Esophagus squamous epithelium (tissue), 4 donors: Measurements from ENCODE around the gene MAP1LC3B.

Experiments used
- POLR2A ChIP-seq, 4 donors: fragments of 450-650 bp; IDR thresholded peaks; one replicate each; pipeline ENCODE4 v1.6.1; 2017; ENCODE audit warnings: antibody characterized with exemption in 4 of 4, mild to moderate bottlenecking in 4 of 4, moderate library complexity in 3 of 4
- TF ChIP-seq, protein P1 (sequence below), 6 experiments: fragments of 450-650 bp in 4 of 6; fragments of 200-600 bp in 2 of 6; sonication (generic) in 2 of 6; IDR thresholded peaks; one replicate each; pipeline ENCODE4 v1.5.1; 2016 to 2019; ENCODE audit warnings: antibody characterized with exemption in 6 of 6, mild to moderate bottlenecking in 4 of 6, moderate library complexity in 4 of 6

GRCh38 chr16:87374313-87374712, 17.8 kb upstream of the MAP1LC3B start:
- TF ChIP-seq, protein P1, sequence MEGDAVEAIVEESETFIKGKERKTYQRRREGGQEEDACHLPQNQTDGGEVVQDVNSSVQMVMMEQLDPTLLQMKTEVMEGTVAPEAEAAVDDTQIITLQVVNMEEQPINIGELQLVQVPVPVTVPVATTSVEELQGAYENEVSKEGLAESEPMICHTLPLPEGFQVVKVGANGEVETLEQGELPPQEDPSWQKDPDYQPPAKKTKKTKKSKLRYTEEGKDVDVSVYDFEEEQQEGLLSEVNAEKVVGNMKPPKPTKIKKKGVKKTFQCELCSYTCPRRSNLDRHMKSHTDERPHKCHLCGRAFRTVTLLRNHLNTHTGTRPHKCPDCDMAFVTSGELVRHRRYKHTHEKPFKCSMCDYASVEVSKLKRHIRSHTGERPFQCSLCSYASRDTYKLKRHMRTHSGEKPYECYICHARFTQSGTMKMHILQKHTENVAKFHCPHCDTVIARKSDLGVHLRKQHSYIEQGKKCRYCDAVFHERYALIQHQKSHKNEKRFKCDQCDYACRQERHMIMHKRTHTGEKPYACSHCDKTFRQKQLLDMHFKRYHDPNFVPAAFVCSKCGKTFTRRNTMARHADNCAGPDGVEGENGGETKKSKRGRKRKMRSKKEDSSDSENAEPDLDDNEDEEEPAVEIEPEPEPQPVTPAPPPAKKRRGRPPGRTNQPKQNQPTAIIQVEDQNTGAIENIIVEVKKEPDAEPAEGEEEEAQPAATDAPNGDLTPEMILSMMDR (IDR thresholded peaks at IDR 0.05) = no peak
- TF ChIP-seq POLR2A (IDR thresholded peaks at IDR 0.05) = no peak
